T-helper 1 cell treated with Interleukin-12 subunit alpha and Interleukin-12 subunit beta and Interleukin-4 antibody, amounts not matched to agents 30 ng/mL and 1 ng/mL, for 36 hours (primary cell): ENCODE measurements around the gene SMARCA4. TPM values are rescaled to one million over a fixed set of nuclear protein-coding genes. Genes with fewer than 3 reads are reported as not detected.

ENCODE experiments used
- intact Hi-C: fragments of 100-400 bp; cut with micrococcal nuclease; formaldehyde crosslinking; loops from one replicate; pipeline ENCODE4 v1.15.1; 2024
- total RNA-seq: library from RNA; stranded (reverse); gene quantifications from 2 replicates; pipeline ENCODE4 v1.2.3, GENCODE V29; 2022

SMARCA4 gene
- total RNA-seq, 1 donor from 2014 or later = 118 TPM

GRCh38 chr19:11028146-11028545 is 67.3 kb downstream of the SMARCA4 start:
- intact Hi-C loops = no loop called here

DNA sequence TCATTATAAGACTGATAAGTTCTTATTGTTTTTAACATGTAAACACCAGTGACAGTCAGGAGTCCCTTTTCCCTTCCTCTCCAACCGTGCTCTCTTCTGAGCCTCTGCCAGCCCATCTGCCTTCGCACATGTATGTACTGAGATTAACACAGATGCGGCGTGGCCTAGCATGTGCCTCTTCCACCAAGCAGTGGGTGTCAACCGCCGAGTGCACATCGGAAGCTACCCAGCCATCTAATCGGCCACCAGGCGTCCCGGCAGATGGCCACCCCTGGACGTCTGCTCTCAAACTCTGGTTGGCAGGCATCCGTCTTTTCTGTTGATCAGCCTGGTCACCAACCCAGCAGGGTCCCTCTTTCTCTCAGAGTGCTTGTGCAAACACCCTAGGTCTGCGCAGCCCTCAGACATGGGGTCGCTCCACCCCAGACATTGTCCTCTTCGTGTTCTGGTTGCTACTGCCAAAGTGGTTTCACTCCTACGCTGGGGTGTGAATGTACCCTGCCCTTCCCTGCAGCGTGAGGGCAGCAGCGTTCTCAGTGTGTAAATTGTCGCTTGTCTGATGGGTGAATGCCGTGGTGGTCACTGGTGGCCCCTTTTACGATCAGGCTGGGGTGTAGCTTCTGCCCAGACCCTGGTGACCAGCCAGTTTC is 70.7 kb downstream of the SMARCA4 start:
- intact Hi-C loops = no loop called here

GRCh38 chr19:11033251-11033650 is 72.4 kb downstream of the SMARCA4 start:
- intact Hi-C loops = no loop called here

GRCh38 chr19:11033763-11034162 is 72.9 kb downstream of the SMARCA4 start:
- intact Hi-C loops = no loop called here

DNA sequence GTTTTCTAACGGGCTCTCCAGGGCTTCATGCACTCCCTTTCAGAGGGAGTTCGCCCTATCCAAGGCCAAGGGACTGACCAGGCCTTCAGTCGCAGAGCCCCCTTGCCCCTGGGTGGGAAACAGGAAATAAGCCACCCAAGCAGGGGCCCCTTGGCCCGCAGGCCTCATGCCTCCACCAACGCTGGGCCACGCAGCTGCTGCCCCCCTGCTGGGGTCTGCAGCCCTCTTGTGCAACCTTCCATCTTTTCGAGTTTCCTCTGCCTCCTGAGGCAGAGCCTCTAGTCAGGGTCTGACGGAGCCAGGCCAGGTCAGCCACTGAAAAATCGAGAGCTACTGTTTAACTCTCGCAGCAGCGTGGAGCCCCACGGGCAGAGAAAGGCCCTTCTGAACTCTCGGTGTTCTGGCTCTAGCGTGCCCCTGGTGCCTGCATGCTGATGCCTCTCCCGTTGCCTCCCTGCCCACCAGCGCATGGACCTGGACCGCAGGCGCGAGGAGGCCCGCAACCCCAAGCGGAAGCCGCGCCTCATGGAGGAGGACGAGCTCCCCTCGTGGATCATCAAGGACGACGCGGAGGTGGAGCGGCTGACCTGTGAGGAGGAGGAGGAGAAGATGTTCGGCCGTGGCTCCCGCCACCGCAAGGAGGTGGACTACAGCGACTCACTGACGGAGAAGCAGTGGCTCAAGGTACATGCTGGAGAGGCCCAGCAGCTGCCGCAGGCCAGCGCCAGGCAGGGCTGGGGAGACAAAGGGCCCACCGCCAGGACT is 73.8 kb downstream of the SMARCA4 start:
- intact Hi-C loops = loop anchor here (1.0 kb wide), 1 partner anchor 170 kb away; no protein-coding TSS in a partner anchor

- intact Hi-C loops = loop anchor here (1.0 kb wide), 7 partner anchors 54 to 169 kb away; partner anchors contain the start of gene LDLR
Observed at GRCh38 chr19:11035441-11036377, 74.9 kb downstream of the SMARCA4 start.

DNA sequence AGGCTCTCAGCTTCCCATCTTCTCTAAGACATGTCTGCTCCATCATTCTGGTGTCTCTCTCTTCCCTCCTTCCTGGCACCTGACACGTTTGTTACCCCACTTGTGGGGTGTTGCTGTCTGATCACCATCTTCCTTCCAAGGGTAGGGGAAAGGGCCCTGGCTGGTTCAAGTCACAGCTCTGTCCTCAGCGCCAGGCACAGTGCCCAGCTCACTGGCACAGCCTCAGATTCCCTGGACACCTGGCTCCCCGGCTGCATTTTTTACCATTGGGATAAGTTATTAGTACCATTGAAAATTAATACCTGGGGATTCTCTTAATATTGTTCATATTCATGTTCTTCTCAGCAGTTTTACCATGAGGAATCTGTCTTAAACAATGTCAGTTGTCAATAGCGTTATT is 77.7 kb downstream of the SMARCA4 start:
- intact Hi-C loops = no loop called here

DNA sequence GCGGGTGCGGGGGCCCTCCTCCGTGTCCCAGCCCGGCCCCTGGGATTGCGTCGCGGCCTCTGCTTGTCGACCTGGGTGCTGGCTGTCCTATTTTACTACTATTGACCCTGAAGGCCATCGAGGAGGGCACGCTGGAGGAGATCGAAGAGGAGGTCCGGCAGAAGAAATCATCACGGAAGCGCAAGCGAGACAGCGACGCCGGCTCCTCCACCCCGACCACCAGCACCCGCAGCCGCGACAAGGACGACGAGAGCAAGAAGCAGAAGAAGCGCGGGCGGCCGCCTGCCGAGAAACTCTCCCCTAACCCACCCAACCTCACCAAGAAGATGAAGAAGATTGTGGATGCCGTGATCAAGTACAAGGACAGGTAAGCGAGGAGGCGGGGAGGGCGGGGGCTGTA is 80.4 kb downstream of the SMARCA4 start:
- intact Hi-C loops = no loop called here

- intact Hi-C loops = no loop called here
Observed at GRCh38 chr19:11041966-11042627, 81.3 kb downstream of the SMARCA4 start.

GRCh38 chr19:11044431-11044830 is 83.6 kb downstream of the SMARCA4 start:
- intact Hi-C loops = no loop called here

GRCh38 chr19:11045536-11045935 is 84.7 kb downstream of the SMARCA4 start:
- intact Hi-C loops = no loop called here

DNA sequence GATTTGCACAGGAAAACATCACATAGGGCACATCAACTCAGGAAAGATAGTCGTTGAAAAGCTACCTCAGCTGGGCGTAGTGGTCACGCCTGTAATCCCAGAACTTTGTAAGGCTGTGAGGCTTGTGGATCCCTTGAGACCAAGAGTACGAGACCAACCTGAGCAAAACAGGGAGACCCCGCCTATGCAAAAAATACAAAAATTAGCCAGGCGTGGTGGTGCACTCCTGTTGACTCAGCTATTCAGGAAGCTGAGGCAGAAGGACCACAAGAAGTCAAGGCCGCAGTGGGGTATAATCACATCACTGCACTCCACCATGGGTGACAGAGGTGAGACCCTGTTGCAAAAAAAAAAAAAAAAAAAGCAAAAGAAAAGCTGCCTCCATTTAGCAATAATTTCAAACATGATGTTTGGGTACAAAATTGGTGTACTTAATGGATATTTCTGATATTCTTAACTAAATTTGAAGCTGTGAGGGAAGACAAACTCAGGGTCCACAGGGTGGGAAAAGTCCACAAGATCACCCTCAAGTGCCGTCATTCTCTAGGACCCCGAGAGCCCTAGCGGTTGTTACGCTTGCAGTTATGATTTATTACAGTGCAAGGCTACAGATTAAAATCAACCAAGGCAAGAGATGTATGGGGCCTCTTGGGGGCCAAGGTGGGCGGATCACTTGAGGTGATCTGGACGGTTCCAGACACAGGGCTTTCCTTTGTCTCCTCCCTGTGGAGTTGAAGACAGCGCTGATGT is 86.0 kb downstream of the SMARCA4 start:
- intact Hi-C loops = no loop called here

GRCh38 chr19:11047866-11048265 is 87.0 kb downstream of the SMARCA4 start:
- intact Hi-C loops = loop anchor here (2.0 kb wide), 1 partner anchor 43 kb away; no protein-coding TSS in a partner anchor

DNA sequence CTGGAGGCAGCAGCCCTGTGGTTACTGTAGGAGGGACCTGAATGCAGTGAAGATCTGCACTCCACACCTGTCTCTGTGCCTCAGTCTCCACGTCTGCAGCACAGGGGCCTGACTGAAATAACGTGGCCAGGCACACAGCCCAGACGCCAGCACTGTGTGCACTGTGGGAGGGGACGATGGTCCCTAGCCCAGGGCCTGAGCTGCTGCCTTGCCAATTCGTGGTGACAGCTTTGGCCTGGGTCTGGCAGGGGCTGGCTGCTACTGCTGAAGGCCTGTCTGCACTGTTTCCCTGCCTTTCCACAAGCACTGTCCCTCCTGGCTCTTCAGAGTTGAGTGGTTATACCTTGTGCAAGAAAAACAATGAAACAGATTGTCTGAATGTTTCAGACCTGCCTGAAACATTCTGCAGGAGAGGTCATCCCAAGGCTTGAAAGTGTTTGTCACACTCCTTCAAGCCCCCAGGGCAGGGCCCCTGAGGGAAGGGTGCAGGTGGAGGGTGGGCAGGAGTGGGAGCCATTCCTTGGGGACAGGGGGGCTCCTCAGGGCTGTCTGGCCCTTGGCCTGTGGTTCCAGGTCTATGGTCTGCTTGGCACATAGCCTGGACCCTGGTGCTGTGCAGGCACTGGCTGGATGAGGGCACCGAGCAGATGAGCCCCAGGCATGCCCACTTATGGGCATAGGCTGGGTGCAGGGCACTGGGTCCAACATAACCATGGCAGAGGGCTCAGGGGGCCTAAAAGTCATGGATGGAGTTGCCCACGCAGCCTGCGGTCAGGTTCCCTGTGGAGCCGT is 89.7 kb downstream of the SMARCA4 start:
- intact Hi-C loops = no loop called here

- intact Hi-C loops = no loop called here
Observed at GRCh38 chr19:11053817-11054195, 93.0 kb downstream of the SMARCA4 start.

DNA sequence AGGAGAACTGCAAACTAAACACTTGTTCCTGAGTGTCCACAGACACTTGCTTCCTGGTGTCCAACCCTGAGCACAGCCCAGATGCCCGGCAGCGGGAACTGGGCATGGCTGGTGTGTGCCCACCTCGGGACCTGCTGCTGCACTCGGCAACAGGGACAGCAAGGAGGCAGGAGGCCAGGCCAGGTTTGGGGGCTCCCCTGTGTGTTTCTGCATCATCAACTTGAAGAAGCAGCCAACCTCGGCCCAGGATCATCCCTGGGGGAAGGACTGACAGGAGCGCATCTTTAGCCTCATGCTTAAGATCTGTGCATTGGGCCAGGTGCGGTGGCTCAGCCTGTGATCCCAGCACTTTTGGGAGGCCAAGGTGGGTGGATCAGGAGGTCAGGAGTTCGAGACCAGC is 93.4 kb downstream of the SMARCA4 start:
- intact Hi-C loops = no loop called here

DNA sequence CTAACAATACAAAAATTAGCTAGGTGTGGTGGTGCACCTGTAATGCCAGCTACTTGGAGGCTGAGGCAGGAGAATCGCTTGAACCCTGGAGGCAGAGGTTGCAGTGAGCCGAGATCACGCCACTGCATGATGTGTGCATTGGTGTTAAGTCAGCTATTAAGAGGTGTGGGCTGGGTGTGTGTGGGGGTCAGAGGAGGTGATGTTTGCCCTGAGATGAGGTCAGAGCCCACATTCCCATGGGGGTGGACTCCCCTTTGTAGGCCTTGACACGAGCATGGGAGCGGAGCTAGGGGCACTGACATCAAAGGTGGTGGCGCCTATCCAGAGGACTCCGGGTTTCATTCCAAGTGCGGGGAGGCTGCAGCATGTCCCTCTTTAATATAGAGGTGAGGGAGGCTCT is 93.8 kb downstream of the SMARCA4 start:
- intact Hi-C loops = no loop called here

GRCh38 chr19:11058246-11059030 is 97.6 kb downstream of the SMARCA4 start:
- intact Hi-C loops = no loop called here
